Esophagus muscularis mucosa (tissue), 4 donors: ENCODE data around the gene TTC31. TPM values are rescaled to one million over a fixed set of nuclear protein-coding genes. Genes with fewer than 3 reads are reported as not detected.
A peak's percentile ranks its signal among the peaks of the same experiment; 100 is the strongest.

ENCODE experiments used
- DNase-seq: peaks from one replicate; pipeline ENCODE4 v3.0.0-alpha.2; 2017; ENCODE audit errors: extremely low spot score
- H3K27ac ChIP-seq, 4 donors: fragments of 200-600 bp; sonication (generic); replicated peaks in 1 of 4; 1 replicate in 3 of 4; 2 replicates in 1 of 4; pipeline ENCODE4 v1.5.1; 2016 to 2019; ENCODE audit warnings: mild to moderate bottlenecking in 1 of 4
- H3K27me3 ChIP-seq, 4 donors: fragments of 200-600 bp; sonication (generic); one replicate each; pipeline versions ENCODE4 v1.5.1 to v1.6.0; 2016 to 2019
- H3K36me3 ChIP-seq, 4 donors: fragments of 200-600 bp; sonication (generic); one replicate each; pipeline ENCODE4 v1.5.1; 2016 to 2019
- H3K4me1 ChIP-seq, 4 donors: fragments of 200-600 bp; sonication (generic); one replicate each; pipeline ENCODE4 v1.5.1; 2016 to 2019
- H3K4me3 ChIP-seq, 4 donors: fragments of 200-600 bp; sonication (generic); 1 replicate in 2 of 4; 2 replicates in 2 of 4; pipeline ENCODE4 v1.5.1; 2016 to 2019; ENCODE audit warnings: mild to moderate bottlenecking in 4 of 4, moderate library complexity in 1 of 4
- H3K9me3 ChIP-seq, 4 donors: fragments of 200-600 bp; sonication (generic); 1 replicate in 3 of 4; 2 replicates in 1 of 4; pipeline ENCODE4 v1.5.1; 2016 to 2019
- EP300 ChIP-seq: sonication (generic); formaldehyde crosslinking; IDR thresholded peaks from one replicate; pipeline ENCODE4 v1.6.1; 2017; ENCODE audit warnings: antibody characterized with exemption
- POLR2A ChIP-seq: fragments of 450-650 bp; IDR thresholded peaks from one replicate; pipeline ENCODE4 v1.6.1; 2017; ENCODE audit warnings: antibody characterized with exemption, moderate library complexity, mild to moderate bottlenecking, low read depth
- POLR2AphosphoS5 ChIP-seq, 2 donors: sonication (generic); formaldehyde crosslinking; IDR thresholded peaks; one replicate each; pipeline ENCODE4 v1.6.1; 2017; ENCODE audit warnings: antibody characterized with exemption in 2 of 2
- WGBS: methylation state at CpG from one replicate; pipeline ENCODE4 v1.1.5; 2018; 5-methylcytosine and 5-hydroxymethylcytosine counted together
- intact Hi-C: fragments of 100-400 bp; cut with DNase I; formaldehyde crosslinking; loops from one replicate; pipeline ENCODE4 v1.15.1; 2023
- total RNA-seq, 4 donors: library from RNA; depleted of rRNA; stranded (reverse); fragments of >200 nt; gene quantifications; one replicate each; pipeline versions ENCODE4 v1.1.0 to v1.2.1, GENCODE V29; 2016
- TF ChIP-seq, protein P1 (sequence below), 3 experiments: fragments of 200-600 bp in 2 of 3; fragments of 450-650 bp in 1 of 3; sonication (generic) in 2 of 3; IDR thresholded peaks; one replicate each; pipeline ENCODE4 v1.5.1; 2017 to 2019; ENCODE audit warnings: antibody characterized with exemption in 3 of 3, mild to moderate bottlenecking in 2 of 3, moderate library complexity in 1 of 3

The TTC31 gene
- total RNA-seq, 4 donors from 2014 or later: 17.4 to 23.0 (median 20.6) TPM

DNA sequence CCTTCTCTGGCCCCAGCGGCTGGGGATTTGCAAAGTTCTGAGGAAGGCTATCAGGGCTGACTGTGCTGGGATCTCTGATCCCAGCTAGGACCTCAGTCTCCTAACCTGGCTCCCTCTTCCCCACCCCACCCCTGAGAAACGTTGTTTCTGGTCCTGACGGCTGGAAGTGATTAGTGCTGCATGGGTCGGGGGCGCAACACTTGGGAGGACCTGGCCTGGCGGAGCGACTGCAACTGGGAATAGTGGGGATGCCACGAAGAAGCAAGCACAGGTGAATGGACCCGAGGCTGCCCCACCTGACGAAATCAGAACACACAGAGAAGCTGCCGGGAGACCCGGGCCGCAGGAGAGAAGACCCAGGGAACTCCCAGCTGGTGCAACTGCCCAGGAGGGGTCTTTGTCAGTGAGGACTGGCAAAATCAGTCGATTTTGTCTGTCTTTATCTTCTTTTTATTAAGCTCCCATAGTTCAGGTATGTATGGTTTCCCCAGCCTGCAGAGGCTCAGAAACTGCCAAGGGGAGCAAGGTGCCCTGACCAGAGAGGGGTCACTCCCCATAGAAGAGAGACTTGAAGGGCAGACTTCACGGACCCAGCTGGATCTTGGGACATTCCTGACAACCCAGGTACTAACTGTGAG lies 17.2 kb downstream of the TTC31 start:
- H3K4me3 ChIP-seq: no peak overlapping the region
- H3K27me3 ChIP-seq: peaks cover 0 to 80% (median 51%) of the 10 kb centered on the region in 4 donors
- no peak for DNase-seq
- H3K9me3 ChIP-seq: no peaks in the 10 kb centered on the region
- TF ChIP-seq POLR2AphosphoS5 (IDR thresholded peaks at IDR 0.05) (no peak), POLR2A (no peak), EP300 (no peak)
- TF ChIP-seq, protein P1, sequence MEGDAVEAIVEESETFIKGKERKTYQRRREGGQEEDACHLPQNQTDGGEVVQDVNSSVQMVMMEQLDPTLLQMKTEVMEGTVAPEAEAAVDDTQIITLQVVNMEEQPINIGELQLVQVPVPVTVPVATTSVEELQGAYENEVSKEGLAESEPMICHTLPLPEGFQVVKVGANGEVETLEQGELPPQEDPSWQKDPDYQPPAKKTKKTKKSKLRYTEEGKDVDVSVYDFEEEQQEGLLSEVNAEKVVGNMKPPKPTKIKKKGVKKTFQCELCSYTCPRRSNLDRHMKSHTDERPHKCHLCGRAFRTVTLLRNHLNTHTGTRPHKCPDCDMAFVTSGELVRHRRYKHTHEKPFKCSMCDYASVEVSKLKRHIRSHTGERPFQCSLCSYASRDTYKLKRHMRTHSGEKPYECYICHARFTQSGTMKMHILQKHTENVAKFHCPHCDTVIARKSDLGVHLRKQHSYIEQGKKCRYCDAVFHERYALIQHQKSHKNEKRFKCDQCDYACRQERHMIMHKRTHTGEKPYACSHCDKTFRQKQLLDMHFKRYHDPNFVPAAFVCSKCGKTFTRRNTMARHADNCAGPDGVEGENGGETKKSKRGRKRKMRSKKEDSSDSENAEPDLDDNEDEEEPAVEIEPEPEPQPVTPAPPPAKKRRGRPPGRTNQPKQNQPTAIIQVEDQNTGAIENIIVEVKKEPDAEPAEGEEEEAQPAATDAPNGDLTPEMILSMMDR (IDR thresholded peaks at IDR 0.05): no peak
- H3K4me1 ChIP-seq: peaks cover 42 to 60% (median 53%) of the 10 kb centered on the region in 4 donors
- H3K36me3 ChIP-seq: peaks cover 0 to 8% (median 6%) of the 10 kb centered on the region in 4 donors
- intact Hi-C loops: no loop called here
- no peak overlapping the region for H3K27ac ChIP-seq
- WGBS: 50% methylated on average over 14 of the region's 15 CpGs

DNA sequence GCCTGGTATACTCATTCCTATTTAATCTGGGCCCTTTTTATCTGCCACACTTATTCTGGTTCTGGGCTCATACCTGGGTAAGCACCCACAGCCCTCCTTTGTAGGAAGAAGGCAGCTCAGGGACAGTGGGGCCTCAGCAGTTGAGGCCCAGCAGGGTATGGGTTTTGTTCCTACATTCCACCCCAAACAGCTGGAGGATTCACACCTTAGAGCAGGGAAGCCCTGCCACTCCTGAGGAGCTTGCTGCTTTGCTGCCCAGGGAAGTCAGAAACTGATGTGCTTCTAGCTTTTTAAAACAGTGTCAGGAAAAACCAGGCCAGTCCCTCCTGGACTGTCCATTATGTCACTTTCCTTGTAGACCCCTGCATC lies 17.7 kb downstream of the TTC31 start:
- peaks cover 46 to 63% (median 58%) of the 10 kb centered on the region in 4 donors for H3K4me1 ChIP-seq
- H3K9me3 ChIP-seq: no peaks in the 10 kb centered on the region
- H3K36me3 ChIP-seq: peaks cover 0 to 13% (median 11%) of the 10 kb centered on the region in 4 donors
- intact Hi-C loops: no loop called here
- H3K4me3 ChIP-seq: no peak overlapping the region
- no peak for DNase-seq
- H3K27me3 ChIP-seq: peaks cover 0 to 85% (median 51%) of the 10 kb centered on the region in 4 donors
- no peak overlapping the region for H3K27ac ChIP-seq
- TF ChIP-seq EP300: no peak
- no peak for TF ChIP-seq POLR2A
- no peak for TF ChIP-seq POLR2AphosphoS5 (IDR thresholded peaks at IDR 0.05)

DNA sequence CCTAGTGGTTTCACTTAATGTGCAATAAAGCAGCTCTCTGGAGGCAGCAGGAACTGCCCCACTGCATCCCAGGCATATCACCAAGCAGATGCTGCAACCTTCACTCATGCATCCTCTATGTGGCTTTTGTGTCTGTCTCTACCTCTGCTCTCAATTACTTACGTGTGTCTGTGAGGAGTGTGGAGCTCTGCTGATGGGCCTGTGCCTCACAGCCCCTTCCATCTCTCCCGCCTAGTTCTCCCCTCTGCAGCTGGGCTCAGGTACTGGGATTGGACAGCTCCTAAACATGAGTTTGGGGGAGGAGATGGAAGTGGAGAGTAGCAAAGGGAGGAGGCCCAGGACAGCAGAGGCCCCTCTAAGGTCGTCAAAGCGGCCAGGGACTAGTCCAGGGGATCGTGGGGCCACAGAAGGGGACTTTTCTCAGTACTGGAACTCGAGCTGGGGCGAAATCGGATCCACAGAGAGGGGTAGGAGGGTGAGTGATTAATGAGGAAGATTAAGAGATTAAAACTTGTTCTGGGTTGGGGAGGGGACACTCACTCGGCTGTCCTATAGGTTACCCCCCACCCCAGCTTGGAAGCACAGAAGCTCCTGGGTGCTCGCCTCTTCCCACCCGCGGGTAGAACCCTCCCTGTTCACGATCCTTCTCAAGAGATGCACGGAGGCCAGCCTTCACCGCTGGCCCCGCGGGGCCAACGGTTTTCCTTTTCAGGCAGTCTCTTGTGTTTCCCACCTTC lies 18.6 kb downstream of the TTC31 start:
- Histone ChIP-seq H3K9me3 (no peaks in the 10 kb centered on the region), H3K27ac (no peak overlapping the region), H3K4me3 (peak overlapping the region in 1 of 4 donors; percentile 56), H3K27me3 (peaks cover 0 to 93% (median 51%) of the 10 kb centered on the region in 4 donors), H3K36me3 (peaks cover 0 to 21% (median 18%) of the 10 kb centered on the region in 4 donors), H3K4me1 (peaks cover 55 to 72% (median 67%) of the 10 kb centered on the region in 4 donors)
- WGBS: 79% methylated on average over 18 of the region's 18 CpGs
- intact Hi-C loops: loop anchor here (2.0 kb wide), 1 partner anchor 27 kb away; the partner anchor contains the start of genes AUP1 and HTRA2
- DNase-seq: no peak
- no peak for TF ChIP-seq POLR2AphosphoS5 (IDR thresholded peaks at IDR 0.05)
- TF ChIP-seq POLR2A: no peak
- TF ChIP-seq, protein P1 (IDR thresholded peaks at IDR 0.05): no peak
- TF ChIP-seq EP300: no peak

DNA sequence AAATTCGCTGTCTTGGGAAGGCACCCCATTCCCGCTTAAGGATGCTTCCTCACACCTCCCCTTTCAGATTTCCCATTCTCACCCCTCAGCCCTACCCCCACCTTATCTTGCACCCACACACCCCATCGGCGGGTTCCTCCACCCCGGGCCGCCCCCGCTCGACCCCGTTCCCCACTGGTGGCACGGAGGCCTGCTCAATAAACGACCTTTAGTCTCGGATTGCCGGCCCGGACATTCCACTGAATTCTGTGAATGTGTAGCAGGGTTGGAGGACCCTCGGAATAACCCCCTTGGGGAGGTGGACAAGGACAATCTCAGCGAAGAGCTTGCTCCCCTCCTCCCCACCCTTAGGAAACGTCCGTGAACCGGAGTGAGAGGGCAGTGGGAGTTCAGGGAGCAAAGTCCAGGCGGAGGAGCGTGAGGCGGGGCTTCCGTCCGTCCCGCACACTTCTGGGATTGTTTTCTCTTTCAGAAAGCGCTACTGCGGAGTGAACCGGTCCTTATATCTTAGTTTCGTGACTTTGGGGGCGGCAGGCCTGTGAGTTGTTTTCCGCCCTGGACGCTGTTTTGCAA lies 19.4 kb downstream of the TTC31 start:
- TF ChIP-seq, protein P1 (IDR thresholded peaks at IDR 0.05): no peak
- TF ChIP-seq POLR2AphosphoS5 (IDR thresholded peaks at IDR 0.05) (no peak), POLR2A (no peak), EP300 (no peak)
- H3K4me1 ChIP-seq: peaks cover 57 to 78% (median 73%) of the 10 kb centered on the region in 4 donors
- peak overlapping the region; percentile 52 to 66 (median 56) for H3K4me3 ChIP-seq
- H3K27ac ChIP-seq: peak overlapping the region; percentile 58 to 77 (median 72)
- no peaks in the 10 kb centered on the region for H3K9me3 ChIP-seq
- peaks cover 0 to 21% (median 18%) of the 10 kb centered on the region in 4 donors for H3K36me3 ChIP-seq
- intact Hi-C loops: loop anchor here (2.0 kb wide), 1 partner anchor 27 kb away; the partner anchor contains the start of genes AUP1 and HTRA2
- no peak for DNase-seq
- WGBS: 32% methylated on average over 31 of the region's 32 CpGs
- peaks cover 0 to 87% (median 50%) of the 10 kb centered on the region in 4 donors for H3K27me3 ChIP-seq
